GM20000 (cell line): ENCODE measurements around the gene ZNF619.

Experiments used
- DNase-seq: peaks from one replicate; pipeline ENCODE4 v3.0.0; 2012; ENCODE audit warnings: low spot score
- CTCF ChIP-seq: IDR thresholded peaks from 2 replicates; pipeline ENCODE4 v1.5.1; 2012; ENCODE audit warnings: mild to moderate bottlenecking, control low read depth; ENCODE audit errors: extremely low read depth, missing control alignments

The ZNF619 gene

GRCh38 chr3:40497288-40497687 lies 20.4 kb downstream of the ZNF619 start:
- DNase-seq, result no peak
- TF ChIP-seq CTCF, result no peak

- no peak for DNase-seq
- no peak for TF ChIP-seq CTCF
Observed at GRCh38 chr3:40499952-40500351, 23.0 kb downstream of the ZNF619 start.

- DNase-seq, result no peak
- no peak for TF ChIP-seq CTCF
Observed at GRCh38 chr3:40502034-40502433, 25.1 kb downstream of the ZNF619 start.

- no peak for DNase-seq
- no peak for TF ChIP-seq CTCF
Observed at GRCh38 chr3:40504636-40505430, 27.9 kb downstream of the ZNF619 start.

- peak; percentile 61 for DNase-seq
- TF ChIP-seq CTCF, result peak; percentile 66
Observed at GRCh38 chr3:40505599-40506462, 28.9 kb downstream of the ZNF619 start, which contains the start of gene ZNF620. ZNF620 (plus strand) TSS chr3:40506039; CDS start chr3:40506353, 314 bp downstream.

GRCh38 chr3:40511031-40511718 lies 34.3 kb downstream of the ZNF619 start:
- no peak for DNase-seq
- no peak for TF ChIP-seq CTCF
